Fibroblast of the aortic adventitia (primary cell): ENCODE measurements around the gene CAMK2B. TPM values are rescaled to one million over a fixed set of nuclear protein-coding genes. Genes with fewer than 3 reads are reported as not detected.

ENCODE experiments used
- DNase-seq: peaks from one replicate; pipeline ENCODE4 v3.0.0-alpha.2; 2010; ENCODE audit warnings: low read depth
- H3K4me3 ChIP-seq: 2 replicates; pipeline ENCODE4 v1.5.1; 2011; ENCODE audit warnings: low read depth, mild to moderate bottlenecking, control low read depth, low read length, moderate library complexity
- CTCF ChIP-seq: IDR thresholded peaks from 2 replicates; pipeline ENCODE4 v1.5.1; 2011; ENCODE audit warnings: mild to moderate bottlenecking, low read length, control low read depth, inconsistent platforms; ENCODE audit not compliant: insufficient read depth
- total RNA-seq: library from RNA; depleted of rRNA; stranded (reverse); fragments of >200 nt; gene quantifications from 2 replicates; pipeline ENCODE4 v1.2.3, GENCODE V29; 2012; ENCODE audit warnings: low replicate concordance

Gene CAMK2B
- total RNA-seq, 1 donor = 6.4 TPM

- H3K4me3 ChIP-seq = no peak overlapping the region
- no peak for TF ChIP-seq CTCF
These were observed 101.1 kb downstream of the CAMK2B start for GRCh38 chr7:44224080-44224973.

GRCh38 chr7:44223362-44224079 lies 101.9 kb downstream of the CAMK2B start:
- no peak for DNase-seq
- H3K4me3 ChIP-seq = no peak overlapping the region
- TF ChIP-seq CTCF = no peak

More at GRCh38 chr7:44224080-44224973, 101.1 kb downstream of the CAMK2B start:
- no peak for DNase-seq

GRCh38 chr7:44222776-44223261 lies 102.6 kb downstream of the CAMK2B start:
- TF ChIP-seq CTCF = no peak
- no peak overlapping the region for H3K4me3 ChIP-seq
- DNase-seq = no peak

GRCh38 chr7:44222074-44222473 lies 103.3 kb downstream of the CAMK2B start:
- TF ChIP-seq CTCF = no peak
- DNase-seq = no peak
- no peak overlapping the region for H3K4me3 ChIP-seq

GRCh38 chr7:44221231-44221791 lies 104.1 kb downstream of the CAMK2B start:
- TF ChIP-seq CTCF = peak; percentile 4
- DNase-seq = no peak
- no peak overlapping the region for H3K4me3 ChIP-seq

- H3K4me3 ChIP-seq = no peak overlapping the region
- TF ChIP-seq CTCF = no peak
- no peak for DNase-seq
These were observed 104.9 kb downstream of the CAMK2B start for GRCh38 chr7:44220358-44221112.
